GM12864 (cell line): ENCODE results near the gene EPC1.
"Not testable (repeated sequence)": the region's sequence is repeated elsewhere in the genome, so short reads cannot be mapped to it uniquely, and the experiment has no call there.

Source experiments
- DNase-seq: peaks from one replicate; pipeline ENCODE4 v3.0.0-alpha.2; 2011; ENCODE audit warnings: low read depth
- H3K4me3 ChIP-seq: 2 replicates; pipeline ENCODE4 v1.5.1; 2011; ENCODE audit warnings: mild to moderate bottlenecking, low read depth, low read length, control low read depth
- CTCF ChIP-seq: IDR thresholded peaks from 2 replicates; pipeline ENCODE4 v1.5.1; 2011; ENCODE audit warnings: low read depth, mild to moderate bottlenecking, moderate library complexity, low read length, control low read depth, inconsistent platforms; ENCODE audit errors: missing control alignments

Gene EPC1

GRCh38 chr10:32265756-32266155 lies 81.2 kb downstream of the EPC1 start:
- DNase-seq = no peak
- no peak for TF ChIP-seq CTCF
- H3K4me3 ChIP-seq = no peak overlapping the region

GRCh38 chr10:32263300-32263699 lies 83.7 kb downstream of the EPC1 start:
- no peak overlapping the region for H3K4me3 ChIP-seq
- no peak for TF ChIP-seq CTCF
- no peak for DNase-seq

GRCh38 chr10:32259551-32259950 lies 87.4 kb downstream of the EPC1 start:
- no peak for TF ChIP-seq CTCF
- H3K4me3 ChIP-seq = no peak overlapping the region
- DNase-seq = no peak

- TF ChIP-seq CTCF = peak; percentile 94
- no peak overlapping the region for H3K4me3 ChIP-seq
- peak; percentile 31 for DNase-seq
Observed at GRCh38 chr10:32256613-32257437, 90.1 kb downstream of the EPC1 start.

DNA sequence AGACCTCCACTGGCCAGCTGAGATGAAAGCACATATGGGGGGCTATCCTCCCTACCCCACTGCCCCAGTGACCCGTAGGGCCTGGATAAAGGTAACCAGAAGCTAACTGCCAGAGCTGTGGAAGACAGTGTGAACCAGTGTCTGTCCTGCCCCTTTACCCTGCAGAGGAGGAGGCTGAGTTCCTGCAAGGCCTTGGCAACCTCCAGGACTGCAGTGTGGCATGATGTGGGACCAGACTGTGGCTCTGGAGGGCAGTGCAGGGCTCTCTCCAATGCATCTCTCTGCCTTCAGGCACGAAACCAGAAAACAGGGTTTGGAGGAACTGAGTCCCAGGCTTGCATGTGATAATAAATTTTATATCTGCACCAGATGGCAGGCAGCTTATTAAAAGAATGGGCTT lies 93.1 kb downstream of the EPC1 start:
- DNase-seq = no peak
- TF ChIP-seq CTCF = no peak
- H3K4me3 ChIP-seq = no peak overlapping the region

DNA sequence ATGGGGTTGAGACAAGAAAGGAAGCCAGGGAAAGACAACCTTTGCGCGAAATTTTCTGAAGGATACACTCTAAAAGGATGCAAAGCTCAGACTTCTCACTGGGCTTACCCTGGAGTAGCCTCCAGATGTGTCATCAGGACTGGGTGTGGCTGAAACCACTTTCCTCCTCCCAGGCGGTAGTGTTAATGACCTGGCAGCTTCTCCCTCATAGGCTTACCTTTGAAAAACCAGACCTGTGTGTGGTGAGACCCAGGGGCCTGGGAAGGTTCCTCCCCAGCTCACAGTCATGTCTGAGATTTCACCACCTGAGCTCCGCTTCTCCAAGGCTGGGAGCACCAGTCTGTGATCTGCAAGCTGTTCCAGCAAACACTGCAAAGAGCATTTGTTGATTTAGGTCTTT lies 93.7 kb downstream of the EPC1 start:
- no peak overlapping the region for H3K4me3 ChIP-seq
- TF ChIP-seq CTCF = no peak
- no peak for DNase-seq

GRCh38 chr10:32250489-32250888 lies 96.5 kb downstream of the EPC1 start:
- H3K4me3 ChIP-seq, DNase-seq: not testable (repeated sequence)
